HG03469 (cell line): ENCODE data around the gene SFI1.
"Not testable (repeated sequence)": the region's sequence is repeated elsewhere in the genome, so short reads cannot be mapped to it uniquely, and the experiment has no call there.

Experiments used
- ATAC-seq: cut with Tn5 transposase; IDR thresholded peaks from one replicate; pipeline ENCODE4 v1.9.1; 2021; ENCODE audit warnings: mild to moderate bottlenecking, moderate library complexity, moderate number of reproducible peaks; ENCODE audit not compliant: unreplicated experiment

SFI1 gene, protein sequence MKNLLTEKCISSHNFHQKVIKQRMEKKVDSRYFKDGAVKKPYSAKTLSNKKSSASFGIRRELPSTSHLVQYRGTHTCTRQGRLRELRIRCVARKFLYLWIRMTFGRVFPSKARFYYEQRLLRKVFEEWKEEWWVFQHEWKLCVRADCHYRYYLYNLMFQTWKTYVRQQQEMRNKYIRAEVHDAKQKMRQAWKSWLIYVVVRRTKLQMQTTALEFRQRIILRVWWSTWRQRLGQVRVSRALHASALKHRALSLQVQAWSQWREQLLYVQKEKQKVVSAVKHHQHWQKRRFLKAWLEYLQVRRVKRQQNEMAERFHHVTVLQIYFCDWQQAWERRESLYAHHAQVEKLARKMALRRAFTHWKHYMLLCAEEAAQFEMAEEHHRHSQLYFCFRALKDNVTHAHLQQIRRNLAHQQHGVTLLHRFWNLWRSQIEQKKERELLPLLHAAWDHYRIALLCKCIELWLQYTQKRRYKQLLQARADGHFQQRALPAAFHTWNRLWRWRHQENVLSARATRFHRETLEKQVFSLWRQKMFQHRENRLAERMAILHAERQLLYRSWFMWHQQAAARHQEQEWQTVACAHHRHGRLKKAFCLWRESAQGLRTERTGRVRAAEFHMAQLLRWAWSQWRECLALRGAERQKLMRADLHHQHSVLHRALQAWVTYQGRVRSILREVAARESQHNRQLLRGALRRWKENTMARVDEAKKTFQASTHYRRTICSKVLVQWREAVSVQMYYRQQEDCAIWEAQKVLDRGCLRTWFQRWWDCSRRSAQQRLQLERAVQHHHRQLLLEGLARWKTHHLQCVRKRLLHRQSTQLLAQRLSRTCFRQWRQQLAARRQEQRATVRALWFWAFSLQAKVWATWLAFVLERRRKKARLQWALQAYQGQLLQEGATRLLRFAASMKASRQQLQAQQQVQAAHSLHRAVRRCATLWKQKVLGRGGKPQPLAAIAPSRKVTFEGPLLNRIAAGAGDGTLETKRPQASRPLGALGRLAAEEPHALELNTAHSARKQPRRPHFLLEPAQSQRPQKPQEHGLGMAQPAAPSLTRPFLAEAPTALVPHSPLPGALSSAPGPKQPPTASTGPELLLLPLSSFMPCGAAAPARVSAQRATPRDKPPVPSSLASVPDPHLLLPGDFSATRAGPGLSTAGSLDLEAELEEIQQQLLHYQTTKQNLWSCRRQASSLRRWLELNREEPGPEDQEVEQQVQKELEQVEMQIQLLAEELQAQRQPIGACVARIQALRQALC

GRCh38 chr22:31496007-31496734 is at the start of gene SFI1:
TSS of gene SFI1 (plus strand) at chr22:31496536. CDS start at chr22:31508285, 11,749 bp downstream.
- peak; percentile 43 for ATAC-seq

DNA sequence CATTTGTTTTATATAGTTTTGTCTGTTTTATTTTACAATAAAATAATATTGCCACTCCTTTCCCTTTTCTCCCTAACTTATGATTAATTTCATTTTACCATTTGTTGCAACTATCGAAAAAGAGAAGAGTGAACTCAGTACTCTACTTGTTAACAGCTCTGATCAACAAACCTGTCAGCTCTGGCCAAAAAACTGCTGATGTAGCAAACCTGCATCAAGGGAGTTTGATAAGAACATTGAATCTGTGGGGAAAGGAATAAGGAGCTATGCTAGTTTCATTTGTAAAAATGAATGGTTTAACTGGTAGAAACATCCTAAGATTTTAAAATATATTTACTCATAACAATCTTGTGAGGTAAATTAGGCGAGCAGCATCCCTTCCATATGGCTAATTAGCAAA is 49.6 kb upstream of the SFI1 start:
- no peak for ATAC-seq

- no peak for ATAC-seq
These were observed 49.0 kb upstream of the SFI1 start for GRCh38 chr22:31447337-31447736.

- no peak for ATAC-seq
These were observed 48.0 kb upstream of the SFI1 start for GRCh38 chr22:31448382-31448781.

DNA sequence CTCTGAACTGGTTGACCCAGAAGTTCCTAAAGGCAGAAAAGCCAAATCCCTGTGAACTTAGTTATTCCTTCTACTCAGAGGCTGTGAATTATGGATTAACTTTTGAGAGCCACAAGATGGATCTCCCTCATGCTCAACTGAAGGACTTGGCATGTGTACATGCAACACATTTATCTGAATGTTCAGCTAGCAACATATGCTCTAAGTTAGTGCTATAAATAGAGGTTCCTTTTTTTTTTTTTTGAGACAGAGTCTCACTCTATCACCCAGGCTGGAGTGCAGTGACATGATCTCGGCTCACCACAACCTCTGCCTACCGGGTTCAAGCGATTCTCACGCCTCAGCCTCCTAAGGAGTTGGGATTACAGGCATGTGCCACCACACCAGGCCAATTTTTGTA is 46.8 kb upstream of the SFI1 start:
- no peak for ATAC-seq

- no peak for ATAC-seq
These were observed 44.4 kb upstream of the SFI1 start for GRCh38 chr22:31451709-31452571.

DNA sequence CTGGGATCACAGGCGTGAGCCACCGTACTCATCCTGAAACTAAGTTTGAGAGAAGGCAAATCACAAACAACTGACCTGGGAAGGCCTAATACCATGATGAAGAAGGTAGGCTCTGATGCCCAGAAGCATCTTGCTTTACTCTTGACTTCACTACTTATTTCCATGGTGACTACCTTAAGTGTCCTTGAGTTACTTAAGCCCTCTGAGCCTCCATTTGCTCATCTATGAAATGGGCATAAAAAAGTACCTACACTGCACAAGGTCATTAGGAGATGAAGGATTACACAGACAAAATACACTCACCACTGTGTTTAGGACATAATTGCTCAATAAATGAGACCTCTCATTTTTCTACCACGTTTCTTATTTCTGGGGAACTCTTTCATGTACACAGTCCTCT is 34.6 kb upstream of the SFI1 start:
- no peak for ATAC-seq

GRCh38 chr22:31465307-31465706 is 31.0 kb upstream of the SFI1 start:
- ATAC-seq, result no peak

GRCh38 chr22:31474743-31475142 is 21.6 kb upstream of the SFI1 start:
- no peak for ATAC-seq

DNA sequence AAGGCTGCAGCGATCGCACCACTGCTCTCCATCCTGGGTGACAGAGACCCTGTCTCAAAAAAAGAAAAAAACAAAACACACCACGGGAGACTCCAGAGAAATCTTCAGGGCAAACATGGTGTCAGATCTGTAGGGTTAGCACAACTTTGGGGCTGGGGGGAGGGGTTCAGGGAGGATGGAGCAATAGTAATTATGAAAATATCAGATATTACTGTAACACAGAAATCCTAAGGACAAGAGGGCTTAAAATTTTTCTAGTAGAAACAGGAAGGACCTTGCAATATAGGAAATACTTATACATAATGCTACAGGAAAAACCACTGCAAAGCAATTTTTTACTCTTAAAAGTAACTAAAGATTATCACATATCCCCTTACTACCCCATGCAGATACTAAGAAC is 20.5 kb upstream of the SFI1 start:
- no peak for ATAC-seq

- ATAC-seq, result peak; percentile 38
These were observed 19.0 kb upstream of the SFI1 start for GRCh38 chr22:31477329-31477728.

DNA sequence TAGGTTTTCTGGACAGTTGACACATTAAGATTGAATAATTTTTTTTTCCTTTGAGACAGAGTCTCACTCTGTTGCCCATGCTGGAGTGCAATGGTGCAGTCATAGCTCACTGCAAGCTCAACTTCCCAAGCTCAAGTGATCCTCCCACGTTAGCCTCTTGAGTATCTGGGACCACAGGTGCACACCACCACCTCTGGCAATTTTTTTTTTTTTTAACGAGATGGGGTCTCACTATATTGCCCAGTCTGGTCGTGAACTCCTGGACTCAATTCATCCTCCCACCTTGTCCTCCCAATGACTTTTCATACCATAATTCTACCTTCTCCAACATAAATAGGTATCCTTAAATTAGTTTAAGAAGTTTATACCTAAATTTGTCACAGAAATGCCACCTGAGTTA is 15.2 kb upstream of the SFI1 start:
- ATAC-seq, result no peak

- not testable (repeated sequence) for ATAC-seq
These were observed 13.9 kb upstream of the SFI1 start for GRCh38 chr22:31482470-31482869.

DNA sequence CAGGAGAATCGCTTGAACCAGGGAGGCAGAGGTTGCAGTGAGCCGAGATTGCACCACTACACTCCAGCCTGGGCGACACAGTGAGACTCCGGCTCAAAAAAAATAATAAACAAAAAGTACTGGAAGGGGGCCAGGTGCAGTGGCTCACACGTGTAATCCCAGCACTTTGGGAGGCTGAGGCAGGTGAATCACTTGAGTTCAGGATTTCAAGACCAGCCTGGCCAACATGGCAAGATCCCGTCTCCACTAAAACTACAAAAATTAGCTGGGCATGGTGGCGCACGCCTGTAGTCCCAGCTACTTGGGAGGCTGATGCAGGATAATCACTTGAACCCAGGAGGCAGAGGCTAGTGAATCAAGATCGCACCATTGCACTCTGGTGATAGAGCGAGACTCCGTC is 10.0 kb upstream of the SFI1 start:
- ATAC-seq, result not testable (repeated sequence)

DNA sequence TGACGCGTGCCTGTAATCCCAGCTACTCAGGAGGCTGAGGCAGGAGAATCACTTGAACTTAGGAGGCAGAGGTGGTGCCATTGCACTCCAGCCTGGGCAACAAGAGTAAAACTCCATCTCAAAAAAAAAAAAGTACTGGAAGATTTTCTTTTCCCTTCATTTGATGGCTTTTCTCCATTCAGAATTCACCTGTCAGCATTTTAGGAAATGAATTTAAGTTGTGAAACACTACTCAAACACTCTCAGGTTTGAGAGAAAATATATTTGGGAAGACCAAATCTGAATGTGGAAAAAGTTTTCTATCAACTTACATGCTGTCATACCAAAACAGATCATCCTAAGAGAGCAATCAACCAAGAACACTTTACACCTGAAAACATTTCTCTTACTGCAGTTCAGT is 9.4 kb upstream of the SFI1 start:
- ATAC-seq, result no peak

DNA sequence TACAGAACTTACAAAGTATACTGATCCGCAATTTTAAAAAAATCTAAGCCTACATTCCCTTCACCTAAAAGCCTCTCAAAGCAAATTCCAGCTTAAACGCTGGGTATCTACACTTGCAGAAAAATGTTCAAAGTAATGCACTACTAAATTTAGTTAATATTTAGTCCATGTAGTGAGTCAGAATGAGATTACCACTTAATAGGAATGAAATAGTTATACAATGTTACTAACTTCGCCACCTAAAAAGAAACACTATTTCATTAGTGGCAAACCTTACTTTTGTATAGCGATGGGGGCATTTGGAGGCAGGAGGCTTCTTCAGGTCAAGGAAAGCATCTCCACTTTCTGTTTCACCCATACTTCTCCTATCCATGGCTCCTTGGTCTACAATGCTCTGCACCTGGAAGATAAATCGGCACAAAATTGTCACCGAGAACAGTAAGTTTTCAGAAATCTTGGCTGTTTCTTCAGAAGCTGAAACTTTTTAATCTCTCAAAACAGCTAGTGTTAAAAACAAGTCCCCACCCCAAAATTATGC is 7.9 kb upstream of the SFI1 start:
- no peak for ATAC-seq

GRCh38 chr22:31488988-31489617 is 7.2 kb upstream of the SFI1 start:
- no peak for ATAC-seq

DNA sequence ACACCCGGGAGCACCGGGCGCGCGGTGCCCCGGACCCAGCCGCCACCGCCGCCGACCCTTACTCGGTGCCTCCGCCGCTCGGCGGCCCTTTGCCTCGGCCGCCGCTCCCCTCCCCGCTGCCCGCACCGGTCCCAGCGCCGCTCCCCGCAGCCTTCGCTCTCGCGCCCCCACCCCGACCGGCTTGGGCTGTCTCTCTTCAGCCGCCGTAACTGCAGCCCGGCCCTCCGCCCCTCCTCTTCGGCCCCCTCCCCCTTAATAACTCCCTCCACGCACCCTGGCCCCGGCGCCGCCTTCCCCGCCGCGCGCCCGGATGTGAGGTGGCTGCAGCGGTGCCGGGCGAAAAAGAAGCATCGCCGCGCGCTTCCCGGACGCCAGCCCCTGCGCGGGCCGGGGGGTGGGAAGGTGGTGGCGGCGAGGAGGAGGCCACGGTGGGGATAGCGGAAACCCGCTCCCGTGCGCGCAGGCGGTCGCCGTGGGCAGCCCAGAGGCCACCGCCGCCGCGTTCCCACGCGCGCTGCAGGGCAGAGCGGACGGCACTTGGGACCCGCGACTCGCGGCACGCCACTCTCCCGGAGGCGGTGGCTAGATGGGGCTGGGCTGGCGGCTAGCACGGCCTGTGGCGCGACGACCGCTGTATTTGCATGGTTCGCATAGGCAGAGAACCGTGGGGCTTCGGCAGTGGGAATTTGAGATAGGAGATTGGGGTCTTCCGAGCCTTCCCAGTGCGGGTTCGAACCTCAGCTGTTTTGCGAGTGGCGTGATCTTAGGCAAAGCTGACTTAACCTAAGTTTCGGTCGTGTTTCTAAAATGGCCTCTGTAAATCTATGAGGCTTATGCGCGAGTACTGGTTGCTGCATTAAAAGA is 6.5 kb upstream of the SFI1 start, which contains the start of gene EIF4ENIF1:
EIF4ENIF1 (minus strand) TSS at position 211 of the 864 bp plus-strand sequence. CDS start 1,124 bp downstream, outside the sequence.
- ATAC-seq, result no peak
